Activated naive CD4-positive, alpha-beta T cell treated with anti-CD3 and anti-CD28 coated beads, Interleukin-2, amount 50 U/mL, for 24 hours (primary cell): ENCODE data around the gene PITPNM3.

Experiments
- H3K27ac Mint-ChIP-seq: one replicate; pipeline ENCODE4 v1.8.0; 2021; ENCODE audit warnings: mild to moderate bottlenecking, mixed read lengths
- H3K27me3 Mint-ChIP-seq: one replicate; pipeline ENCODE4 v1.8.0; 2021; ENCODE audit warnings: mixed read lengths
- H3K36me3 Mint-ChIP-seq: one replicate; pipeline ENCODE4 v1.8.0; 2021; ENCODE audit warnings: mixed read lengths
- H3K4me1 Mint-ChIP-seq: one replicate; pipeline ENCODE4 v1.8.0; 2021; ENCODE audit warnings: mixed read lengths
- H3K4me3 Mint-ChIP-seq: one replicate; pipeline ENCODE4 v1.8.0; 2021; ENCODE audit warnings: mild to moderate bottlenecking, mixed read lengths
- H3K9me3 Mint-ChIP-seq: one replicate; pipeline ENCODE4 v1.8.0; 2021; ENCODE audit warnings: mixed read lengths

The PITPNM3 gene

GRCh38 chr17:6548034-6548433 is 8.3 kb downstream of the PITPNM3 start:
- H3K4me1 Mint-ChIP-seq = peaks cover 9% of the 10 kb centered on the region
- H3K36me3 Mint-ChIP-seq = no peaks in the 10 kb centered on the region
- no peak overlapping the region for H3K4me3 Mint-ChIP-seq
- H3K27ac Mint-ChIP-seq = no peak overlapping the region
- no peaks in the 10 kb centered on the region for H3K27me3 Mint-ChIP-seq
- H3K9me3 Mint-ChIP-seq = no peaks in the 10 kb centered on the region

GRCh38 chr17:6547336-6547735 is 9.0 kb downstream of the PITPNM3 start:
- peaks cover 9% of the 10 kb centered on the region for H3K4me1 Mint-ChIP-seq

GRCh38 chr17:6546069-6546718 is 10.2 kb downstream of the PITPNM3 start:
- H3K27ac Mint-ChIP-seq = no peak overlapping the region
- H3K4me3 Mint-ChIP-seq = no peak overlapping the region

More at GRCh38 chr17:6547336-6547735, 9.0 kb downstream of the PITPNM3 start:
- Mint-ChIP-seq H3K9me3 (no peaks in the 10 kb centered on the region), H3K4me3 (no peak overlapping the region), H3K27me3 (no peaks in the 10 kb centered on the region), H3K36me3 (no peaks in the 10 kb centered on the region), H3K27ac (no peak overlapping the region)

GRCh38 chr17:6545291-6545690 is 11.1 kb downstream of the PITPNM3 start:
- Mint-ChIP-seq H3K4me3 (no peak overlapping the region), H3K36me3 (no peaks in the 10 kb centered on the region), H3K9me3 (no peaks in the 10 kb centered on the region), H3K27me3 (no peaks in the 10 kb centered on the region), H3K4me1 (peaks cover 9% of the 10 kb centered on the region), H3K27ac (no peak overlapping the region)

More at GRCh38 chr17:6546069-6546718, 10.2 kb downstream of the PITPNM3 start:
- Mint-ChIP-seq H3K27me3 (no peaks in the 10 kb centered on the region), H3K9me3 (no peaks in the 10 kb centered on the region), H3K4me1 (peaks cover 9% of the 10 kb centered on the region), H3K36me3 (no peaks in the 10 kb centered on the region)

- H3K4me1 Mint-ChIP-seq = peaks cover 9% of the 10 kb centered on the region
Measured at GRCh38 chr17:6544011-6544370, 12.4 kb downstream of the PITPNM3 start.

GRCh38 chr17:6543079-6544010 is 13.0 kb downstream of the PITPNM3 start:
- peaks cover 3% of the 10 kb centered on the region for H3K4me1 Mint-ChIP-seq
- no peak overlapping the region for H3K4me3 Mint-ChIP-seq
- H3K9me3 Mint-ChIP-seq = no peaks in the 10 kb centered on the region
- H3K27ac Mint-ChIP-seq = no peak overlapping the region
- no peaks in the 10 kb centered on the region for H3K36me3 Mint-ChIP-seq
- H3K27me3 Mint-ChIP-seq = peaks cover 2% of the 10 kb centered on the region

More at GRCh38 chr17:6544011-6544370, 12.4 kb downstream of the PITPNM3 start:
- H3K27ac Mint-ChIP-seq = no peak overlapping the region
- no peak overlapping the region for H3K4me3 Mint-ChIP-seq
- peaks cover 2% of the 10 kb centered on the region for H3K27me3 Mint-ChIP-seq
- H3K9me3 Mint-ChIP-seq = no peaks in the 10 kb centered on the region
- no peaks in the 10 kb centered on the region for H3K36me3 Mint-ChIP-seq

GRCh38 chr17:6542577-6542976 is 13.8 kb downstream of the PITPNM3 start:
- Mint-ChIP-seq H3K27me3 (peaks cover 2% of the 10 kb centered on the region), H3K36me3 (peaks cover 1% of the 10 kb centered on the region), H3K9me3 (no peaks in the 10 kb centered on the region), H3K4me3 (no peak overlapping the region), H3K27ac (no peak overlapping the region), H3K4me1 (no peaks in the 10 kb centered on the region)

- H3K4me3 Mint-ChIP-seq = no peak overlapping the region
- H3K4me1 Mint-ChIP-seq = no peaks in the 10 kb centered on the region
- H3K27ac Mint-ChIP-seq = no peak overlapping the region
- H3K9me3 Mint-ChIP-seq = no peaks in the 10 kb centered on the region
- H3K27me3 Mint-ChIP-seq = peaks cover 2% of the 10 kb centered on the region
- peaks cover 2% of the 10 kb centered on the region for H3K36me3 Mint-ChIP-seq
Measured at GRCh38 chr17:6541886-6542285, 14.5 kb downstream of the PITPNM3 start.

GRCh38 chr17:6539871-6540270 is 16.5 kb downstream of the PITPNM3 start:
- peaks cover 2% of the 10 kb centered on the region for H3K27me3 Mint-ChIP-seq
- no peaks in the 10 kb centered on the region for H3K4me1 Mint-ChIP-seq
- H3K27ac Mint-ChIP-seq = no peak overlapping the region
- no peaks in the 10 kb centered on the region for H3K9me3 Mint-ChIP-seq
- no peak overlapping the region for H3K4me3 Mint-ChIP-seq
- peaks cover 2% of the 10 kb centered on the region for H3K36me3 Mint-ChIP-seq

- peaks cover 2% of the 10 kb centered on the region for H3K36me3 Mint-ChIP-seq
- H3K4me1 Mint-ChIP-seq = no peaks in the 10 kb centered on the region
- H3K4me3 Mint-ChIP-seq = no peak overlapping the region
- no peak overlapping the region for H3K27ac Mint-ChIP-seq
- H3K9me3 Mint-ChIP-seq = no peaks in the 10 kb centered on the region
- H3K27me3 Mint-ChIP-seq = peaks cover 2% of the 10 kb centered on the region
Measured at GRCh38 chr17:6536566-6537065, 19.7 kb downstream of the PITPNM3 start.

- Mint-ChIP-seq H3K27ac (no peak overlapping the region), H3K4me1 (no peaks in the 10 kb centered on the region), H3K27me3 (peaks cover 2% of the 10 kb centered on the region), H3K4me3 (no peak overlapping the region), H3K9me3 (no peaks in the 10 kb centered on the region), H3K36me3 (peaks cover 2% of the 10 kb centered on the region)
Measured at GRCh38 chr17:6536053-6536452, 20.3 kb downstream of the PITPNM3 start.

- Mint-ChIP-seq H3K4me1 (no peaks in the 10 kb centered on the region), H3K9me3 (no peaks in the 10 kb centered on the region), H3K27ac (no peak overlapping the region), H3K36me3 (peaks cover 2% of the 10 kb centered on the region), H3K27me3 (peaks cover 2% of the 10 kb centered on the region), H3K4me3 (no peak overlapping the region)
Measured at GRCh38 chr17:6534846-6535514, 21.4 kb downstream of the PITPNM3 start.

- Mint-ChIP-seq H3K9me3 (no peaks in the 10 kb centered on the region), H3K27me3 (no peaks in the 10 kb centered on the region), H3K36me3 (no peaks in the 10 kb centered on the region), H3K27ac (no peak overlapping the region), H3K4me3 (no peak overlapping the region), H3K4me1 (no peaks in the 10 kb centered on the region)
Measured at GRCh38 chr17:6532441-6532885, 23.9 kb downstream of the PITPNM3 start.

- no peaks in the 10 kb centered on the region for H3K4me1 Mint-ChIP-seq
Measured at GRCh38 chr17:6531575-6531974, 24.8 kb downstream of the PITPNM3 start.

GRCh38 chr17:6530324-6530920 is 25.9 kb downstream of the PITPNM3 start:
- Mint-ChIP-seq H3K27ac (no peak overlapping the region), H3K9me3 (no peaks in the 10 kb centered on the region), H3K4me1 (no peaks in the 10 kb centered on the region), H3K36me3 (no peaks in the 10 kb centered on the region), H3K4me3 (no peak overlapping the region), H3K27me3 (no peaks in the 10 kb centered on the region)

More at GRCh38 chr17:6531575-6531974, 24.8 kb downstream of the PITPNM3 start:
- H3K36me3 Mint-ChIP-seq = no peaks in the 10 kb centered on the region
- H3K4me3 Mint-ChIP-seq = no peak overlapping the region
- no peaks in the 10 kb centered on the region for H3K9me3 Mint-ChIP-seq
- H3K27ac Mint-ChIP-seq = no peak overlapping the region
- no peaks in the 10 kb centered on the region for H3K27me3 Mint-ChIP-seq
